MM.1S (cell line): ENCODE results near the gene HOXC6.

ENCODE experiments used
- EZH2 ChIP-seq: fragments of 300-600 bp; sonication (generic); optimal IDR thresholded peaks from 2 replicates; pipeline ENCODE3; 2017; ENCODE audit warnings: low read depth, mild to moderate bottlenecking, antibody characterized with exemption, low read length, mixed read lengths
- EZH2phosphoT487 ChIP-seq: fragments of 300-600 bp; sonication (generic); IDR thresholded peaks from 2 replicates; pipeline ENCODE4 v1.6.1; 2018; ENCODE audit warnings: antibody characterized with exemption, low read length
- TF ChIP-seq, protein P1 (sequence below): fragments of 300-600 bp; sonication (generic); IDR thresholded peaks from 2 replicates; pipeline ENCODE4 v1.5.1; 2016; ENCODE audit warnings: antibody characterized with exemption, low read length, mixed read lengths

- TF ChIP-seq, protein P1, sequence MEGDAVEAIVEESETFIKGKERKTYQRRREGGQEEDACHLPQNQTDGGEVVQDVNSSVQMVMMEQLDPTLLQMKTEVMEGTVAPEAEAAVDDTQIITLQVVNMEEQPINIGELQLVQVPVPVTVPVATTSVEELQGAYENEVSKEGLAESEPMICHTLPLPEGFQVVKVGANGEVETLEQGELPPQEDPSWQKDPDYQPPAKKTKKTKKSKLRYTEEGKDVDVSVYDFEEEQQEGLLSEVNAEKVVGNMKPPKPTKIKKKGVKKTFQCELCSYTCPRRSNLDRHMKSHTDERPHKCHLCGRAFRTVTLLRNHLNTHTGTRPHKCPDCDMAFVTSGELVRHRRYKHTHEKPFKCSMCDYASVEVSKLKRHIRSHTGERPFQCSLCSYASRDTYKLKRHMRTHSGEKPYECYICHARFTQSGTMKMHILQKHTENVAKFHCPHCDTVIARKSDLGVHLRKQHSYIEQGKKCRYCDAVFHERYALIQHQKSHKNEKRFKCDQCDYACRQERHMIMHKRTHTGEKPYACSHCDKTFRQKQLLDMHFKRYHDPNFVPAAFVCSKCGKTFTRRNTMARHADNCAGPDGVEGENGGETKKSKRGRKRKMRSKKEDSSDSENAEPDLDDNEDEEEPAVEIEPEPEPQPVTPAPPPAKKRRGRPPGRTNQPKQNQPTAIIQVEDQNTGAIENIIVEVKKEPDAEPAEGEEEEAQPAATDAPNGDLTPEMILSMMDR = no peak
- TF ChIP-seq EZH2phosphoT487 (no peak), EZH2 (no peak)
These were observed 49.5 kb upstream of the HOXC6 start for GRCh38 chr12:53978477-53979356.
